ENCODE data around the gene PPP6R1.

The PPP6R1 gene

GRCh38 chr19:55258828-55259539 lies at the start of gene PPP6R1:
Gene PPP6R1 (minus strand): TSS chr19:55259017. CDS start chr19:55247103, 11,914 bp downstream.
- DNase-seq: peak; percentile 77 to 91

- no peak for DNase-seq
Measured at GRCh38 chr19:55308281-55308680, 49.5 kb upstream of the PPP6R1 start.

GRCh38 chr19:55306712-55307111 lies 47.9 kb upstream of the PPP6R1 start:
- DNase-seq: no peak

- DNase-seq: no peak
Measured at GRCh38 chr19:55305983-55306562, 47.3 kb upstream of the PPP6R1 start.

DNA sequence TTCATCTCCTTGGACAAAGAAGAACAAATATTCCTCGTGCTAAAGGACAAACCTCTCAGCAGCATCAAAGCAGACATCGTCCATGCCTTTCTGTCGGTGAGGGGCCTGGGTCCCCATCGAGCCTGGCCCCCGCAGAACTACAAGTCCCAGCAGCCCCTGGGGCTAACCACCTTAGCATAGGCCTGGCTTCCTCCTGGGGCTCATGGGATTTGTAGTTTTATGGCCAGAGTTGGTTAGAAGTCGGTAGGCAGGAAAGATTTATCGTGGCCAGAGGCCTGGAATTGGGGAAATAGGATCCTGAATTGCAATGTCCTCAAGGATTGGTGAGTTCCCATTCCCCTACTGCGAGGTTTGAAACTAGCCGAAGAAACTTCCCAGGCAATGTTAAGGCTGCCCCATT lies 46.7 kb upstream of the PPP6R1 start:
- DNase-seq: no peak

DNA sequence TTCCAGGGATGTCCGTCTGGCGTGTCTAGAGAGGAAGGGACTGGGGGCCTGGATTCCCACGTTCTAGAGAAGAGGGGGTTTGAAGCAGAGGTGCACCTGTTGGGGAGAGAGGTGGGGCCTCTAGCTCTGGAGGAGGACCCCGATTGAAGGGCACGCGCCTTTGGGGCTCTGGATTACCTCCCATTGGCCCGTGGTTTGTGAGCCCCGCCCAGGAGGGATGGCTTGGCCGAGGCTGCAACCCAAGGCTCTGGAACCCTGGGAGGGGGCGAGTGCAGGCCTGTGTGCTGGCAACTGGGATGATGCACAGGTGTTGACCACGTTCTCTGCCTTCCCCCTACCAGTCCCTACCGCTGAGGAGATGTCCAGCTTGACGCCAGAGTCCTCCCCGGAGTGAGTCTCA lies 46.2 kb upstream of the PPP6R1 start:
- DNase-seq: no peak

GRCh38 chr19:55304279-55304978 lies 45.6 kb upstream of the PPP6R1 start:
- DNase-seq: no peak

DNA sequence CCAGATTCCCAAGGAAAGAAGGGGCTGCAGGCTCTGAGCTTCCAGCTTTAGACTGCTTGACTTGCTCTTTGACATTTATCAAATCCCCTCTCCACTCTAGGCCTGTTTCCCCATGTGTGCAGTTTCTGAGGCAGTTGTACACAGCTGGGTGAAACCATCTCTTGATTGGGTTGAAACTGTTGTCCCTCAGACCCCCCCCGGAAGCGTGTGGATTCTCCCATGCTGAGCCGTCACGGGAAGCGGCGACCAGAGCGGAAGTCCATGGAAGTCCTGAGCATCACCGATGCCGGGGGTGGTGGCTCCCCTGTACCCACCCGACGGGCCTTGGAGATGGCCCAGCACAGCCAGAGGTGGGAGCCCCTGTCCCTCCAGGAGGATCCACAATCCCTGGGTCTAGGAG lies 44.7 kb upstream of the PPP6R1 start:
- DNase-seq: no peak

DNA sequence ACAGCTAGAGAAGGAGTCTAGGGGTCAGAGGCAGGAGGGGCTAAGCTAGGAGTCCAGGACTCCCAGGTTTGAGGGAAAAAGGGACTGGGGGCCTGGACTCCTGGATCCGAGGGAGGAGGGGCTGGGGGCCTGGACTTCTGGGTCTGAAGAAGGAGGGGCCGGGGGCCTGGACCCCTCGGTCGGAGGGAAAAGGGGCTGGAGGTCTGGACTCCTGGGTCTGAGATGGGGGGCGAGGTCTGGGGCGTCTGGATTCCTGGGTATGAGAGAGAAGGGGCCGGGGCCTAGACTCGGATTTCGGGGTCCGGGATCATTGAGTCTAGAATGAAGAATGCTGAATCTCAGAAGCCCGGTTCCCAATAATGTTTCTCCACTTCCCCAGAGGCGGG lies 43.5 kb upstream of the PPP6R1 start:
- DNase-seq: no peak

DNA sequence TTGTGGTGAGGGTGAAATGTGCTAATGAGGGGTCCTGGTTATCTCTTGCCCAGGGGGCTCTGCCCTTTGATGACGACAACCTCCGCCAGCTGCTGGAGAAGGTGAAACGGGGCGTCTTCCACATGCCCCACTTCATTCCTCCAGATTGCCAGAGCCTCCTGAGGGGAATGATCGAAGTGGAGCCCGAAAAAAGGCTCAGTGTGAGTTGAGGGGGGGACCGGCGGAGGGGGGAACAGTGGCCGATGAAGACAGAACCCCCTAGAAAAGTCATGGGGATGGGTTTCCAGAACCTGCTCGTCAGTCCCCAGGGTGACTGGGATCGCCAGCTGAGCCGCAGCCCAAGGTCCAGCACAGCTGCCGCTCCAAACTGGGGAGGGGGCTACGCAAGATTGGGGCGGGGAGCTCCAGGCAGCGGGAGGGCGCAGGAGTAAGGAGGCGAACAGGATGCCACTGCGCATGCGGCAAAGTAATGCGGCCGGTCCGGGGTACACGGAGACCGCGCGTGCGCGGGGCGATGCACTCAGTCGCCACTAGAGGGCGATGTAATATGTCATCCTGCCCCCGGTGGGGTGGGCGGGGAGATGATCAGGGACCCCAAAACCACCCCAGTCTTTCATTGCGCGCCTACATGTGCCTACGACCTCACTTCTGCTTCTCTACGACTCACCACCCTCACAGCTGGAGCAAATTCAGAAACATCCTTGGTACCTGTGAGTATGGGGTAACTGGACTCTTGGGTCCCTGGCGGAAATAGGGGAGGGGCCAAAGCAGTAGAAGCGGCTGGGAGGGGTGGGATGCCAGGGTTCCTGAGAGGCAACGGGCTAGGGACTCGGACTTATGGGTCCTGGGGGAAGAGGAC lies 42.9 kb upstream of the PPP6R1 start:
- no peak for DNase-seq

- no peak for DNase-seq
Measured at GRCh38 chr19:55300886-55301458, 42.2 kb upstream of the PPP6R1 start.

DNA sequence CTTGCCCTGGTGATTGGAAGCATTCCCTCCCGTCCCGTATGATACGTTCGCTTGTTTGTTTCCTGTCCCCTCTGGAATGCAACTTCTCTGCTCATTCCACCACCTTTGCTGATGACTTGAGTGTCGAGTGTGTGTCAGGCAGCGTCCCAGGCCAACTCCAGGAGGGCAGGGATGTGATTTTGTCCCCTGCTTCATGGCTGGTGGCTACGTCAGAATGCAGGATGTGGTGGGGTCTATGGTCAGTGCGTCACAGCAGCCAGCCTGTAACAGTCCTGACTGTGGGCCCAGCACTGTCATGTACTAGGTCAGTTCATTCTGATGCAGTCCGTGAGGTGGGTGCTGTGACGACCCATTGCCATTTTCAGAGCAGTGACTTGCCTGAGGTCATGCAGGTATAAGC lies 41.2 kb upstream of the PPP6R1 start:
- DNase-seq: no peak

- no peak for DNase-seq
Measured at GRCh38 chr19:55297267-55297666, 38.5 kb upstream of the PPP6R1 start.

- DNase-seq: no peak
Measured at GRCh38 chr19:55289117-55289796, 30.4 kb upstream of the PPP6R1 start.

- DNase-seq: no peak
Measured at GRCh38 chr19:55287361-55288079, 28.7 kb upstream of the PPP6R1 start.

GRCh38 chr19:55285229-55285890 lies 26.5 kb upstream of the PPP6R1 start:
- DNase-seq: no peak

DNA sequence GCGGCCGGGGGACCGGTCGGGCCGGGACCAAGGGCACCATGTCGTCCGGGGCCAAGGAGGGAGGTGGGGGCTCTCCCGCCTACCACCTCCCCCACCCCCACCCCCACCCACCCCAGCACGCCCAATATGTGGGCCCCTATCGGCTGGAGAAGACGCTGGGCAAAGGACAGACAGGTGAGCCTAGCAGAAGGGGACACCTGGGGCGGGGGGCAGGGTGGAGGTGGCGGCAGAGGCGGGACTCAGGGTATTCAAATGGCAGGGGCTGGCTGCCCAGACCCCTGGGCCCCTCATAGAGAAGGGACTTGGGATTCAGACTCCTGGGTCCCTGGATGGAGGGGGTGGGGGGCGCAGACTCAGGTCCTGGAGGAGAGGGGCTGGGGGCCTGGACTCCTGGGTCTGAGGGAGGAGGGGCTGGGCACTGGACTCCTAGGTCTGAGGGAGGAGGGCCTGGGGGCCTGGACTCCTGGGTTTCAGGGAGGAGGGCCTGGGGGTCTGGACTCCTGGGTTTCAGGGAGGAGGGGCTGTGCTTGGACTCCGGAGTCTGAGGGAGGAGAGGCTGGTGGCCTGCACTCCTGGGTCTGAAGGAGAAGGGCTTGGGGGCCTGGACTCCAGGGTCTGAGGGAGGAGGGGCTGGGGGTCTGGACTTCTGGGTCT lies 25.7 kb upstream of the PPP6R1 start:
- DNase-seq: no peak

DNA sequence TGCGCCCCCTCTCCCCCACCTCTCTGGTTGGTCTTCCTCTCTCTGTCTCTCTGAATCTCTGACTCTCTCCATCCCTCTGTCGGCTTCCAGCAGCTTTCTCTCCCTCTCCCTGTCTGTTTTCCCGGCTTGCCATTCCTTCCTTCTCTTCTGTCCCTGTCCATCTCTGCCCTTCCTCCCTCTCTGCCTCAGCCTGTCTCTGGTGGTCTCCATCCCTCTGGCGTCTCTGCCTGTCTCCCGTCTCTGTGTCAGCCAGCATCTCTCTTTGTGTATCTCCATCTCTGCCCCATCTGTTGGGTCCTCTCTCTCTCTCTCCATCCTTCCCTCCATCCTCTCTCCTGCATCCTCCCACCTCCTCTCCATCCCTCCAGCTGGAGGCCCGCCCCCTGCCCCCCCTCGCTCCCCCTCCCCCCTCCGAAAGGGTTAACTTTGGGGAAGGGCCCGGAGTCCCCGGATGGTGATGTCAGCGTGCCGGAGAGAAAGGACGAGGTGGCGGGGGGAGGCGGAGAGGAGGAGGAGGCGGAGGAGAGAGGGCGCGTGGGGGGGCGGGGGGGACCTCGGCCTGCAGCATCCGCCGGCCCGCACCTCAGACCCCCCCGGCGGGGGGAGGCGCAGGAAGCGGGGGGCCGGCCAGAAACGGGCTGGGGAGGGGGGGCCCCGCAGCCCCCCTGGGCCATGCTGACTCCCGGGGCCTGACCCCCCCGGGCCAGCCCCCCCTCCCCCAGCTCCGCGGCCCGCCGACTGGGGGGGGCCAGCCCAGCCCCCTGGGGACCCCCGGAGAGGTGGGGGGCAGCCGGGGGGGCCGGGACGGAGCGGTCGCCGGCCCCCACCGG lies 24.9 kb upstream of the PPP6R1 start, which contains the start of gene BRSK1:
Gene BRSK1 (plus strand): TSS at position 450 of the 830 bp plus-strand sequence. CDS start 446 bp downstream, outside the sequence.
- DNase-seq: peak in 1 of 2 experiments; percentile 20

Data from cerebellar nuclear complex (tissue), 1 donor.